ENCODE data around the gene BPIFB2. TPM values are rescaled to one million over a fixed set of nuclear protein-coding genes. Genes with fewer than 3 reads are reported as not detected.

The BPIFB2 gene
- total RNA-seq, 4 donors from 2014 or later: not detected

GRCh38 chr20:33061658-33062028 is 54.1 kb downstream of the BPIFB2 start:
- intact Hi-C loops (cut with DNase I): no loop called here
- peak; percentile 7 for DNase-seq

GRCh38 chr20:33062105-33062824 is 54.8 kb downstream of the BPIFB2 start:
- H3K9me3 ChIP-seq: no peaks in the 10 kb centered on the region
- intact Hi-C loops (cut with DNase I): no loop called here
- WGBS, 2 donors: 29 to 44% methylated on average over 9 of the region's 9 CpGs
- no peaks in the 10 kb centered on the region for H3K36me3 ChIP-seq
- no peak for TF ChIP-seq POLR2A (IDR thresholded peaks at IDR 0.05)
- no peak for TF ChIP-seq CTCF (IDR thresholded peaks at IDR 0.05)
- DNase-seq: peak; percentile 56 to 66
- no peaks in the 10 kb centered on the region for H3K27me3 ChIP-seq
- no peak overlapping the region for H3K4me3 ChIP-seq (replicated peaks in 1 of 3)
- peaks cover 17 to 26% of the 10 kb centered on the region in 2 donors for H3K4me1 ChIP-seq
- H3K27ac ChIP-seq: peak overlapping the region; percentile 21 to 56 (median 50)

More at GRCh38 chr20:33061658-33062028, 54.1 kb downstream of the BPIFB2 start:
- Histone ChIP-seq H3K9me3 (no peaks in the 10 kb centered on the region), H3K4me1 (peaks cover 17 to 26% of the 10 kb centered on the region in 2 donors), H3K36me3 (no peaks in the 10 kb centered on the region), H3K27me3 (no peaks in the 10 kb centered on the region), H3K27ac (no peak overlapping the region), H3K4me3 (replicated peaks in 1 of 3) (no peak overlapping the region)
- TF ChIP-seq CTCF (IDR thresholded peaks at IDR 0.05): no peak
- no peak for TF ChIP-seq POLR2A (IDR thresholded peaks at IDR 0.05)
- 75 to 79% methylated on average over 13 to 14 of the region's 14 CpGs for WGBS, 2 donors

GRCh38 chr20:33062825-33063149 is 55.3 kb downstream of the BPIFB2 start:
- intact Hi-C loops (cut with DNase I): no loop called here

GRCh38 chr20:33063271-33063670 is 55.8 kb downstream of the BPIFB2 start:
- intact Hi-C loops (cut with DNase I): no loop called here
- H3K27ac ChIP-seq: peak overlapping the region in 1 of 3 donors; percentile 56
- no peaks in the 10 kb centered on the region for H3K27me3 ChIP-seq

More at GRCh38 chr20:33062825-33063149, 55.3 kb downstream of the BPIFB2 start:
- DNase-seq: no peak
- Histone ChIP-seq H3K27me3 (no peaks in the 10 kb centered on the region), H3K36me3 (no peaks in the 10 kb centered on the region), H3K27ac (peak overlapping the region; percentile 21 to 56 (median 50)), H3K4me1 (peaks cover 17 to 26% of the 10 kb centered on the region in 2 donors), H3K4me3 (replicated peaks in 1 of 3) (no peak overlapping the region), H3K9me3 (no peaks in the 10 kb centered on the region)
- TF ChIP-seq CTCF (IDR thresholded peaks at IDR 0.05) (no peak), POLR2A (IDR thresholded peaks at IDR 0.05) (no peak)
- WGBS, 2 donors: 73 to 75% methylated on average over 1 of the region's 1 CpG

More at GRCh38 chr20:33063271-33063670, 55.8 kb downstream of the BPIFB2 start:
- TF ChIP-seq CTCF (IDR thresholded peaks at IDR 0.05) (no peak), POLR2A (IDR thresholded peaks at IDR 0.05) (no peak)
- Histone ChIP-seq H3K9me3 (no peaks in the 10 kb centered on the region), H3K4me3 (replicated peaks in 1 of 3) (no peak overlapping the region), H3K36me3 (no peaks in the 10 kb centered on the region), H3K4me1 (peaks cover 17 to 26% of the 10 kb centered on the region in 2 donors)
- no peak for DNase-seq
- 89 to 98% methylated on average over 5 to 6 of the region's 6 CpGs for WGBS, 2 donors

All from thyroid gland (tissue), 4 donors.